HG03045 (cell line): ENCODE measurements around the gene ZBTB25.

ENCODE experiments used
- ATAC-seq: cut with Tn5 transposase; IDR thresholded peaks from one replicate; pipeline ENCODE4 v1.9.1; 2021; ENCODE audit warnings: mild to moderate bottlenecking, moderate library complexity; ENCODE audit not compliant: unreplicated experiment

The ZBTB25 gene

GRCh38 chr14:64400829-64401459, 102.7 kb downstream of the ZBTB25 start:
- no peak for ATAC-seq
